Kidney epithelial cell (primary cell): Measurements from ENCODE around the gene SEMA7A. TPM values are rescaled to one million over a fixed set of nuclear protein-coding genes. Genes with fewer than 3 reads are reported as not detected.
"Not testable (repeated sequence)": the region's sequence is repeated elsewhere in the genome, so short reads cannot be mapped to it uniquely, and the experiment has no call there.

Experiments
- DNase-seq: peaks from one replicate; pipeline ENCODE4 v3.0.0-alpha.2; 2010; ENCODE audit warnings: low read depth
- H3K27me3 ChIP-seq: 2 replicates; pipeline ENCODE4 v1.6.0; 2011; ENCODE audit warnings: low read length; ENCODE audit not compliant: control insufficient read depth, insufficient read depth
- H3K36me3 ChIP-seq: 2 replicates; pipeline ENCODE4 v1.5.1; 2011; ENCODE audit warnings: low read length; ENCODE audit not compliant: control insufficient read depth, insufficient read depth
- H3K4me3 ChIP-seq: 2 replicates; pipeline ENCODE4 v1.5.1; 2011; ENCODE audit warnings: low read depth, mild to moderate bottlenecking, control low read depth, low read length
- CTCF ChIP-seq: IDR thresholded peaks from 2 replicates; pipeline ENCODE4 v1.5.1; 2011; ENCODE audit warnings: mild to moderate bottlenecking, moderate library complexity, low read length, control low read depth, inconsistent platforms; ENCODE audit not compliant: insufficient read depth, poor library complexity, severe bottlenecking
- total RNA-seq: library from RNA; depleted of rRNA; stranded (reverse); fragments of >200 nt; gene quantifications from 2 replicates; pipeline ENCODE4 v1.2.3, GENCODE V29; 2015

SEMA7A gene
- total RNA-seq: 289 and 322 TPM in 2 replicates

GRCh38 chr15:74433592-74434262, at the start of gene SEMA7A:
Gene SEMA7A, minus strand, starts transcription at chr15:74433958. Its CDS starts 40 bp downstream, at chr15:74433918.
- Histone ChIP-seq H3K4me3 (peak within 1 kb of the TSS; percentile 89), H3K36me3 (no peaks in the 10 kb centered on the region), H3K27me3 (no peaks in the 10 kb centered on the region)
- no peak for TF ChIP-seq CTCF
- no peak for DNase-seq

GRCh38 chr15:74482661-74483060, 48.9 kb upstream of the SEMA7A start:
- no peak for DNase-seq
- peak; percentile 11 for TF ChIP-seq CTCF
- Histone ChIP-seq H3K36me3 (no peaks in the 10 kb centered on the region), H3K27me3 (no peaks in the 10 kb centered on the region), H3K4me3 (no peak overlapping the region)

GRCh38 chr15:74480364-74480763, 46.6 kb upstream of the SEMA7A start:
- not testable (repeated sequence) for H3K36me3 ChIP-seq, DNase-seq, H3K27me3 ChIP-seq, H3K4me3 ChIP-seq

- DNase-seq, H3K4me3 ChIP-seq, H3K27me3 ChIP-seq, H3K36me3 ChIP-seq: not testable (repeated sequence)
Measured at GRCh38 chr15:74471621-74472020, 37.9 kb upstream of the SEMA7A start.

GRCh38 chr15:74470631-74471395, 37.1 kb upstream of the SEMA7A start:
- H3K27me3 ChIP-seq: no peaks in the 10 kb centered on the region
- no peak for DNase-seq
- no peak for TF ChIP-seq CTCF

GRCh38 chr15:74468341-74469032, 34.7 kb upstream of the SEMA7A start:
- DNase-seq: no peak
- H3K36me3 ChIP-seq: no peaks in the 10 kb centered on the region
- H3K27me3 ChIP-seq: no peaks in the 10 kb centered on the region
- TF ChIP-seq CTCF: no peak
- H3K4me3 ChIP-seq: no peak overlapping the region

More at GRCh38 chr15:74470631-74471395, 37.1 kb upstream of the SEMA7A start:
- Histone ChIP-seq H3K4me3 (no peak overlapping the region), H3K36me3 (no peaks in the 10 kb centered on the region)
